Measurements from ENCODE around the gene EPB41L2. TPM values are rescaled to one million over a fixed set of nuclear protein-coding genes. Genes with fewer than 3 reads are reported as not detected.

Gene EPB41L2
- total RNA-seq, 4 donors from 2014 or later, result 11.6 to 24.0 (median 14.6) TPM

DNA sequence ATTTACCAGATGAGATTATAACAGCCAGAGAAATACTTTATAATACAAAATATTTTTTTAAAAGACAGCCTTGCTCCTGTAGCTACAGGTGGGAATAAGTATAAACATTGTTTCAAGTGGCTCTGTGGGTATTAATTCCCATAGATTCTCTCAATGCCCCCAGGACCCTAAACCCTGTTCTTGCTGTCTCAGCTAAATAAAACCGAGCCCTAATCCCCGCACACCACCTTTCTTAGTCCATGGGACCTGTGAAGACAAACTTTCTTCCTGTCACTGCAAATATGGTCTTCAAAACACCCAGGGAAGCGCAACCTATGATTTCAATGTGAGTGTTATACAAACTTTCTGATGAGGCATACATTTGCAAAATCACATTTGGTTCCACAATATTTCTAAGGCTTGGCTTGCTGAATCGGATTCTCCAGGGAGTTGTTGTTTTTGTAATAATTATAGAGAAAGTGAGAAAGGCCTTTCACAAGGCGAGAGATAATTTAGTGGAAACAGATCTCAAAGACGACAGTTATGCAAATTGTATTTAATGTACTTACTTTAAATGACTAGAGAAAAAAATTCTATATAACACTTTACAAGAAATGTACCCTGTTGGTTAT is 224.7 kb downstream of the EPB41L2 start:
- Histone ChIP-seq H3K9me3 (no peaks in the 10 kb centered on the region), H3K4me3 (no peak overlapping the region), H3K27me3 (no peaks in the 10 kb centered on the region), H3K4me1 (no peaks in the 10 kb centered on the region), H3K27ac (no peak overlapping the region), H3K36me3 (no peaks in the 10 kb centered on the region)
- no peak for DNase-seq
- intact Hi-C loops (cut with DNase I; ENCODE audit: low total_unique reads) (no loop called here), in situ Hi-C loops (cut with MboI; ENCODE audit: low sequenced_read_pairs in 4 of 4) (no loop called here)
- TF ChIP-seq POLR2A (IDR thresholded peaks at IDR 0.05), result no peak
- TF ChIP-seq, protein P1, sequence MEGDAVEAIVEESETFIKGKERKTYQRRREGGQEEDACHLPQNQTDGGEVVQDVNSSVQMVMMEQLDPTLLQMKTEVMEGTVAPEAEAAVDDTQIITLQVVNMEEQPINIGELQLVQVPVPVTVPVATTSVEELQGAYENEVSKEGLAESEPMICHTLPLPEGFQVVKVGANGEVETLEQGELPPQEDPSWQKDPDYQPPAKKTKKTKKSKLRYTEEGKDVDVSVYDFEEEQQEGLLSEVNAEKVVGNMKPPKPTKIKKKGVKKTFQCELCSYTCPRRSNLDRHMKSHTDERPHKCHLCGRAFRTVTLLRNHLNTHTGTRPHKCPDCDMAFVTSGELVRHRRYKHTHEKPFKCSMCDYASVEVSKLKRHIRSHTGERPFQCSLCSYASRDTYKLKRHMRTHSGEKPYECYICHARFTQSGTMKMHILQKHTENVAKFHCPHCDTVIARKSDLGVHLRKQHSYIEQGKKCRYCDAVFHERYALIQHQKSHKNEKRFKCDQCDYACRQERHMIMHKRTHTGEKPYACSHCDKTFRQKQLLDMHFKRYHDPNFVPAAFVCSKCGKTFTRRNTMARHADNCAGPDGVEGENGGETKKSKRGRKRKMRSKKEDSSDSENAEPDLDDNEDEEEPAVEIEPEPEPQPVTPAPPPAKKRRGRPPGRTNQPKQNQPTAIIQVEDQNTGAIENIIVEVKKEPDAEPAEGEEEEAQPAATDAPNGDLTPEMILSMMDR (IDR thresholded peaks at IDR 0.05 in 4 of 5, conservative IDR thresholded peaks at IDR 0.05 in 1 of 5), result no peak
- no peak for ATAC-seq

DNA sequence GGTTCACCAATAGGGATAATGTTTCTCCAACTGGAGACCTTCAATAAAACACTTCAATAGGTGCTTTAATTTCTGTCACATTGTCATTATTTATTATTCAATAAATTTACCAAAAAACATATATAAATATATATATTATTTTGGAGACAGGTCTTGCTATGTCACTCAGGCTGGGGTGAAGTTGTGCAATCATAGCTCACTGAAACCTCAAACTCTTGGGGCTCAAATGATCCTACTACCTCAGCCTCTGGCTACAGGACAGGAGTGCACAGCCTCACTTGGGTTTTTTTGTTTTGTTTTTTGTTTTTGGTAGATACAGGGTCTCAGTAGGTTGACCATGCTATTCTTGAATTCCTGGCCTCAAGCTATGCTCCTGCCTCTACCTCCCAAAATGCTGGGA is 226.0 kb downstream of the EPB41L2 start:
- TF ChIP-seq, protein P1 (IDR thresholded peaks at IDR 0.05 in 4 of 5, conservative IDR thresholded peaks at IDR 0.05 in 1 of 5), result no peak
- TF ChIP-seq POLR2A (IDR thresholded peaks at IDR 0.05), result no peak
- ATAC-seq (no peak), DNase-seq (no peak)
- in situ Hi-C loops (cut with MboI; ENCODE audit: low sequenced_read_pairs in 4 of 4) (no loop called here), intact Hi-C loops (cut with DNase I; ENCODE audit: low total_unique reads) (no loop called here)
- no peaks in the 10 kb centered on the region for H3K4me1 ChIP-seq
- H3K9me3 ChIP-seq, result no peaks in the 10 kb centered on the region
- no peaks in the 10 kb centered on the region for H3K27me3 ChIP-seq
- no peaks in the 10 kb centered on the region for H3K36me3 ChIP-seq
- no peak overlapping the region for H3K27ac ChIP-seq
- no peak overlapping the region for H3K4me3 ChIP-seq

DNA sequence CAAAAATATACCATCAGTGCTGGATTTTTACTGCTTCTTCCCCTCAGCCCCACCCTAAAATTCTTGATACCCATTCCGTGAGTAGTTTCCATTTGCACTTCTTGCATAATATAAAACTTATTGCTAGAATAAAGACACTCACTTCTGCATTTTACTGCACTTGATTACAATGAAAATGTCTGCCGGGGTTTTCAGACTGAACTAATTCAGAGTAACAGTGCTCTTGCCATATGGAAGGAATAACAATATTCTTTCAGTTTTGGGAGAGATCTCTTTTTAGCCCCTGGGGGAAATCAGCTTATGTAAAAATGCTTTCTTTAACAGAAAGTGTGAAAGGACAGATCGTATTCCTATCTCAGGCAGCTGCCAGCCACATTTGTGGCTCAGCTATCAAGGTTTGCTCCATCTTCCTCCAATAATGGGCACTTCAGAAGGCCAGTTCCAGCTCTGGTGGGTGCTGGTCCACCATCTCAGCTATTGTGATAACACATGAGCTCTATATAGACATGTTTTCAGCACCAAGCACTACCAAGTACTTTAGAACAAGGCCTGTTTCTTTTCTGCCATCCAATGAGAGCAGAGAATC is 226.9 kb downstream of the EPB41L2 start:
- no peaks in the 10 kb centered on the region for H3K9me3 ChIP-seq
- no peaks in the 10 kb centered on the region for H3K4me1 ChIP-seq
- H3K36me3 ChIP-seq, result no peaks in the 10 kb centered on the region
- H3K4me3 ChIP-seq, result no peak overlapping the region
- no peak for DNase-seq
- intact Hi-C loops (cut with DNase I; ENCODE audit: low total_unique reads) (no loop called here), in situ Hi-C loops (cut with MboI; ENCODE audit: low sequenced_read_pairs in 4 of 4) (no loop called here)
- no peak overlapping the region for H3K27ac ChIP-seq
- no peak for TF ChIP-seq POLR2A (IDR thresholded peaks at IDR 0.05)
- TF ChIP-seq, protein P1 (IDR thresholded peaks at IDR 0.05 in 4 of 5, conservative IDR thresholded peaks at IDR 0.05 in 1 of 5), result no peak
- no peaks in the 10 kb centered on the region for H3K27me3 ChIP-seq
- ATAC-seq, result no peak

DNA sequence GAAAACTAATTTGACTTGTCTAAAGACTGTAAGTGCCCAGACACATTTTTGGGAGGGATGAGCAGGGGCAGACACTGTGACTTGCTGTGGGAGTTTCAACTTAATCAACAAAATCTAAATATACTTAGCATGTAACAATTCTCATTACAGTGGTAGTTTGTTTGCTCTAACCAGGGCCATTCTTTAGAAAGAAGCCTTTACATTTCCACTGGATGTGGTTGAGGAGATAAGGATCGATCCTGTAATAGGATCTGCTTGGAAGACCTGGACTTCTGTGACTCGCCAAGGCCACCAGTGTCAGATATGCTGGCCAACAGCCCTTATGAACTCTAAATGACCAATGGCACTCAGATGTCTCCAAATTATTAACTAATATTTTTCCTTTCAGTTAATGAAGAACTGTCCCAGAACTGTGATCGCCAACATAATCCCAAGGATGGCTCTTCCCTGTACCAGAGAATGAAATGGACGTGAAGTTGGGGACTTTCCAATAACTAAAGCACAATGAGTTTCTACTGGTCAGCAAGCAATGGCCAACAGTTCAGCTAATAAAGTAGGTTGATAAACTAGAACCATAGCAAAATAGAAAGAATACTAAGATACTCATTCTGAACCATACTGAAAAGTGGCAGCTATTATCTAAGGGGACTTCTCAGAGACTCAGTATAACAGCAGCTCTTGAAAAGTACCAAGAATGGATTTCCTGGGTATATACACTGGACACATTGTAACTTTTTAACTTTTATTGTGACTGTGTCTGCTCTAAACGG is 228.4 kb downstream of the EPB41L2 start:
- H3K36me3 ChIP-seq, result no peaks in the 10 kb centered on the region
- H3K27ac ChIP-seq, result no peak overlapping the region
- no peak overlapping the region for H3K4me3 ChIP-seq
- no peaks in the 10 kb centered on the region for H3K9me3 ChIP-seq
- no peaks in the 10 kb centered on the region for H3K4me1 ChIP-seq
- intact Hi-C loops (cut with DNase I; ENCODE audit: low total_unique reads), result no loop called here
- TF ChIP-seq, protein P1 (IDR thresholded peaks at IDR 0.05 in 4 of 5, conservative IDR thresholded peaks at IDR 0.05 in 1 of 5), result no peak
- TF ChIP-seq POLR2A (IDR thresholded peaks at IDR 0.05), result no peak
- ATAC-seq (no peak), DNase-seq (no peak)
- in situ Hi-C loops (cut with MboI; ENCODE audit: low sequenced_read_pairs in 4 of 4), result no loop called here
- H3K27me3 ChIP-seq, result no peaks in the 10 kb centered on the region
